Keratinocyte (primary cell): ENCODE measurements around the gene HRCT1.

Source experiments
- CTCF ChIP-seq, 3 experiments: IDR thresholded peaks in 1 of 3; conservative IDR thresholded peaks in 1 of 3; optimal IDR thresholded peaks in 1 of 3; 2 replicates in 2 of 3; 3 replicates in 1 of 3; pipeline versions ENCODE3 to v1.5.1; 2011; ENCODE audit warnings: low read length in 3 of 3, mild to moderate bottlenecking in 3 of 3, moderate library complexity in 2 of 3, control low read depth in 1 of 3, inconsistent platforms in 1 of 3; ENCODE audit not compliant: insufficient read depth in 2 of 3; ENCODE audit errors: extremely low read depth in 1 of 3
- EZH2 ChIP-seq: IDR thresholded peaks from one replicate; pipeline ENCODE4 v1.6.1; 2012; ENCODE audit warnings: inconsistent platforms, mild to moderate bottlenecking, low read length, moderate library complexity

- TF ChIP-seq CTCF (optimal IDR thresholded peaks at IDR 0.05 in 1 of 3, IDR thresholded peaks at IDR 0.05 in 1 of 3, conservative IDR thresholded peaks at IDR 0.05 in 1 of 3; ENCODE audit: extremely low read depth in 1 of 3, insufficient read depth in 2 of 3, low read length in 3 of 3) (no peak), EZH2 (no peak)
Measured at GRCh38 chr9:35944173-35944572, 38.2 kb downstream of the HRCT1 start.
